Measurements from ENCODE around the gene RASA1. TPM values are rescaled to one million over a fixed set of nuclear protein-coding genes. Genes with fewer than 3 reads are reported as not detected.
A peak's percentile ranks its signal among the peaks of the same experiment; 100 is the strongest.

RASA1 gene
- polyA plus RNA-seq, 1 experiment, result 67.3 TPM

DNA sequence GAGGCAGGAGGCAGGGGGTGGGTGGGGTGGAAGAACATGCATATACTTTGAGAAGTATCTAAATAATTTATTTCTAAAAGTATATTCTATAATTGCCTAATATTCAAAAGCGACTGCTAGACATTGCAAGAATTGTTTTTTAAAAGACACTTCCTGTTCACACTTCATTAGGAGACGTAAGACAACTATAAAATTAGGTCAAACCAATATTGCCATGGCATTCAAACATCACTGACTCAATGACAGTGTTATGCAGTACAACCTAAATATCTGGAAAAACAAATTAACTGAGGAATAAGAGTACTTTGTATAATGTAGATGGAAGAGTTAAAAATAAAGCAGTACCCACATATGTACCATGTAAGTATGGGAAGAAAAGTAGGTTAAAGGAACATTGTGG lies 140.5 kb downstream of the RASA1 start:
- POLR2A ChIA-PET, result no interaction called here
- Histone ChIP-seq H3K27me3 (ENCODE audit: control insufficient read depth, insufficient read depth, low read length) (no peaks in the 10 kb centered on the region), H3K9me3 (ENCODE audit: control insufficient read depth, insufficient read depth, low read length) (no peaks in the 10 kb centered on the region), H3K27ac (ENCODE audit: low read depth, low read length) (no peak overlapping the region), H3K4me3 (ENCODE audit: low read depth, low read length) (no peak overlapping the region)
- no peak for DNase-seq (ENCODE audit: low read depth, low spot score)
- TF ChIP-seq, protein P1, sequence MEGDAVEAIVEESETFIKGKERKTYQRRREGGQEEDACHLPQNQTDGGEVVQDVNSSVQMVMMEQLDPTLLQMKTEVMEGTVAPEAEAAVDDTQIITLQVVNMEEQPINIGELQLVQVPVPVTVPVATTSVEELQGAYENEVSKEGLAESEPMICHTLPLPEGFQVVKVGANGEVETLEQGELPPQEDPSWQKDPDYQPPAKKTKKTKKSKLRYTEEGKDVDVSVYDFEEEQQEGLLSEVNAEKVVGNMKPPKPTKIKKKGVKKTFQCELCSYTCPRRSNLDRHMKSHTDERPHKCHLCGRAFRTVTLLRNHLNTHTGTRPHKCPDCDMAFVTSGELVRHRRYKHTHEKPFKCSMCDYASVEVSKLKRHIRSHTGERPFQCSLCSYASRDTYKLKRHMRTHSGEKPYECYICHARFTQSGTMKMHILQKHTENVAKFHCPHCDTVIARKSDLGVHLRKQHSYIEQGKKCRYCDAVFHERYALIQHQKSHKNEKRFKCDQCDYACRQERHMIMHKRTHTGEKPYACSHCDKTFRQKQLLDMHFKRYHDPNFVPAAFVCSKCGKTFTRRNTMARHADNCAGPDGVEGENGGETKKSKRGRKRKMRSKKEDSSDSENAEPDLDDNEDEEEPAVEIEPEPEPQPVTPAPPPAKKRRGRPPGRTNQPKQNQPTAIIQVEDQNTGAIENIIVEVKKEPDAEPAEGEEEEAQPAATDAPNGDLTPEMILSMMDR (IDR thresholded peaks at IDR 0.05; ENCODE audit: low read depth, low read length), result no peak
- CTCF ChIA-PET, result interaction anchor here (1.3 to 1.4 kb wide), 2 partner anchors 8 to 338 kb away, joined by 4 to 12 read pairs; no protein-coding TSS in a partner anchor

- no peak for DNase-seq (ENCODE audit: low read depth, low spot score)
- CTCF ChIA-PET, result interaction anchor here (1.2 to 4.0 kb wide), 3 partner anchors 11 to 442 kb away, joined by 3 to 31 read pairs (median 3); no protein-coding TSS in a partner anchor
- TF ChIP-seq, protein P1 (IDR thresholded peaks at IDR 0.05; ENCODE audit: low read depth, low read length), result no peak
- Histone ChIP-seq H3K4me3 (ENCODE audit: low read depth, low read length) (peak overlapping the region; percentile 96), H3K27me3 (ENCODE audit: control insufficient read depth, insufficient read depth, low read length) (no peaks in the 10 kb centered on the region), H3K9me3 (ENCODE audit: control insufficient read depth, insufficient read depth, low read length) (no peaks in the 10 kb centered on the region), H3K27ac (ENCODE audit: low read depth, low read length) (no peak overlapping the region)
- POLR2A ChIA-PET, result no interaction called here
These were observed 143.2 kb downstream of the RASA1 start for GRCh38 chr5:87410931-87411330.

GRCh38 chr5:87411586-87411972 lies 143.9 kb downstream of the RASA1 start:
- no peaks in the 10 kb centered on the region for H3K9me3 ChIP-seq (ENCODE audit: control insufficient read depth, insufficient read depth, low read length)
- peak overlapping the region; percentile 96 for H3K4me3 ChIP-seq (ENCODE audit: low read depth, low read length)
- no peaks in the 10 kb centered on the region for H3K27me3 ChIP-seq (ENCODE audit: control insufficient read depth, insufficient read depth, low read length)
- ChIA-PET CTCF (interaction anchor here (0.8 to 4.0 kb wide), 5 partner anchors 12 to 443 kb away, joined by 3 to 31 read pairs (median 4); no protein-coding TSS in a partner anchor), POLR2A (interaction anchor here (2.2 kb wide), 1 partner anchor 12 kb away, joined by 8 read pairs; no protein-coding TSS in a partner anchor)
- no peak for DNase-seq (ENCODE audit: low read depth, low spot score)
- H3K27ac ChIP-seq (ENCODE audit: low read depth, low read length), result peak overlapping the region; percentile 94
- TF ChIP-seq, protein P1 (IDR thresholded peaks at IDR 0.05; ENCODE audit: low read depth, low read length), result no peak

- CTCF ChIA-PET, result interaction anchor here (0.8 to 4.0 kb wide), 6 partner anchors 12 to 1279 kb away, joined by 3 to 31 read pairs (median 4); no protein-coding TSS in a partner anchor
- POLR2A ChIA-PET, result interaction anchor here (2.2 kb wide), 1 partner anchor 12 kb away, joined by 8 read pairs; no protein-coding TSS in a partner anchor
- DNase-seq (ENCODE audit: low read depth, low spot score), result no peak
These were observed 144.4 kb downstream of the RASA1 start for GRCh38 chr5:87411973-87412629.

More at GRCh38 chr5:87411973-87412629, 144.4 kb downstream of the RASA1 start:
- no peaks in the 10 kb centered on the region for H3K9me3 ChIP-seq (ENCODE audit: control insufficient read depth, insufficient read depth, low read length)
- H3K27ac ChIP-seq (ENCODE audit: low read depth, low read length), result peak overlapping the region; percentile 94
- H3K27me3 ChIP-seq (ENCODE audit: control insufficient read depth, insufficient read depth, low read length), result no peaks in the 10 kb centered on the region
- H3K4me3 ChIP-seq (ENCODE audit: low read depth, low read length), result peak overlapping the region; percentile 96
- TF ChIP-seq, protein P1 (IDR thresholded peaks at IDR 0.05; ENCODE audit: low read depth, low read length), result no peak

Data from AG04450 (cell line).